Mucosa of descending colon (tissue), 3 donors: ENCODE results near the gene TMEM37. TPM values are rescaled to one million over a fixed set of nuclear protein-coding genes. Genes with fewer than 3 reads are reported as not detected.

ENCODE experiments used
- ATAC-seq: fragments of 200-7000 bp; cut with Tn5 transposase; one replicate; pipeline ENCODE4 v1.9.1; 2020; ENCODE audit warnings: mild to moderate bottlenecking, moderate library complexity
- DNase-seq, 3 donors: peaks; one replicate each; pipeline ENCODE4 v3.0.0-alpha.2; 2020
- H3K36me3 ChIP-seq: fragments of 200-600 bp; one replicate; pipeline ENCODE4 v1.8.0; 2021; ENCODE audit warnings: low read depth, mild to moderate bottlenecking
- H3K4me1 ChIP-seq: fragments of 200-600 bp; one replicate; pipeline ENCODE4 v1.8.0; 2021; ENCODE audit warnings: low read depth, mild to moderate bottlenecking
- H3K4me3 ChIP-seq: fragments of 200-600 bp; one replicate; pipeline ENCODE4 v1.8.0; 2021; ENCODE audit warnings: mild to moderate bottlenecking
- H3K9me3 ChIP-seq: fragments of 200-600 bp; one replicate; pipeline ENCODE4 v1.8.0; 2021; ENCODE audit warnings: mild to moderate bottlenecking
- CTCF ChIP-seq: fragments of 200-600 bp; IDR thresholded peaks from one replicate; pipeline ENCODE4 v1.8.0; 2022; ENCODE audit warnings: antibody characterized with exemption, mild to moderate bottlenecking
- intact Hi-C, 2 donors: fragments of 100-400 bp; cut with DNase I in 1 of 2; cut with micrococcal nuclease in 1 of 2; formaldehyde crosslinking; loops; one replicate each; pipeline versions ENCODE4 v1.11.0 to v1.11.1; 2022; cut with DNase I, micrococcal nuclease
- total RNA-seq, 3 donors: library from RNA; stranded (reverse); fragmentation: NEBNext Ultra II Directional in 2 of 3; extraction: Animal tissue kit (Norgen Biotek cat#: 25700) in 2 of 3; gene quantifications; one replicate each; pipeline versions ENCODE4 v1.2.1 to v1.2.4, GENCODE V29; 2021 to 2023
- donor health status: DM: no; HTN: no; CAD: no; lungs with moderate emphysema.
- donor health status: DM: no; HTN: no; CAD: no.
- donor health status: DM: no; HTN: yes; CAD: no.

TMEM37 gene
- total RNA-seq, 3 donors from 2014 or later = 54.0 to 173 (median 100) TPM

DNA sequence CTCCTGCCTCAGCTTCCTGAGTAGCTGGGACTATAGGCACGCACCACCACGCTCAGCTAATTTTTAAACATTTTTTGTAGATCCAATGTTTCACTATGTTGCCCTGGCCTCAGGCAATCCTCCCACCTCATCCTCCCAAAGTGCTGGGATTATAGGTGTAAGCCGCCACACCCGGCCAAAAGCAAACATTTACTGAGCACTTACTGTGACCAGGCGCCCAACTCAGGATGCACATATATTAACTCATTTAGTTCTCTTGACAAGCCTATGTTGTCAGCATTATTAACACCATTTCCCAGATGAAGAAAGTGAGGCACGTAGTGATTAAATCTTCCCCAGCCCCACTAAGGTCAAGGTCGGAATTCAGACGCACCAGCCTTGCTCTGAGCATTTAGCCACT is 41.1 kb downstream of the TMEM37 start:
- no peak for TF ChIP-seq CTCF
- Histone ChIP-seq H3K9me3 (no peaks in the 10 kb centered on the region), H3K4me3 (no peak overlapping the region), H3K36me3 (no peaks in the 10 kb centered on the region), H3K4me1 (peaks cover 3% of the 10 kb centered on the region)
- DNase-seq = no peak
- ATAC-seq = peak; percentile 45
- intact Hi-C loops = no loop called here

DNA sequence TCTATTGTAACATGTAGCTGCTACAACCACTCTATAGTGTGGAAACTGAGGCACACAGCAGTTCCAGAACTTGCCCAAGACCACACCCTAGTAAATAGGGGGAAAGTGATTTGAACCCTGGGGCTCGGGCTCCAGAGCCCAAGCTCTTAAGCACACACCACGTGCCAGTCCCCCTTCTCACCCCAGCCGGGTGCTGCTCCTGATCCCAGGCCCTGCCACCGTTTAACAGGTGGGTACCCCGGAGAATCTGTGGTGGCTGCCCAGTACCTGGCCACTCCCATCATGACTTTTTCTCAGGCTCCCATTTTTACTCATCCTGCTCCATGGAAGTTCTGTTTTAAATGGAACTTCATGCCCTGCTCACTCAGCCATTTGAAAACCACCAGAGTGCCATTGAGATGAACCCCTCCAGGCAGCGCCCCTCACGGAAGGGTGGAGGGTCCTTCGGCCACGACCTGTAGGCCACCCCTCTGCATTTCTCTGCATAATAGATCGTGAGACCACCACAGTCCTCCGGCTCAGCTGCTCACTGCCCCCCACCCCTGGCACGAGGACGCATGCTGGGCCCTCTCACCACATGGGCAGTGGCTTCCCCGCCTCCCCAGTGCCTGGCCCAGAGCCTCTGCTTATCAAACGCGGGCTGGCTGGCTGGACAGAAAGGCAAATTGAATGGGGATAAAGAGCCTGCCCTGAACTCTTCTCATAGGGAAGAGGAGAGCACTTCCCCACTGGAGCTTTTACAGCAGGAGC is 42.1 kb downstream of the TMEM37 start:
- Histone ChIP-seq H3K4me1 (peaks cover 3% of the 10 kb centered on the region), H3K9me3 (no peaks in the 10 kb centered on the region), H3K4me3 (no peak overlapping the region), H3K36me3 (no peaks in the 10 kb centered on the region)
- no peak for TF ChIP-seq CTCF
- DNase-seq = no peak
- ATAC-seq = no peak
- intact Hi-C loops = no loop called here

DNA sequence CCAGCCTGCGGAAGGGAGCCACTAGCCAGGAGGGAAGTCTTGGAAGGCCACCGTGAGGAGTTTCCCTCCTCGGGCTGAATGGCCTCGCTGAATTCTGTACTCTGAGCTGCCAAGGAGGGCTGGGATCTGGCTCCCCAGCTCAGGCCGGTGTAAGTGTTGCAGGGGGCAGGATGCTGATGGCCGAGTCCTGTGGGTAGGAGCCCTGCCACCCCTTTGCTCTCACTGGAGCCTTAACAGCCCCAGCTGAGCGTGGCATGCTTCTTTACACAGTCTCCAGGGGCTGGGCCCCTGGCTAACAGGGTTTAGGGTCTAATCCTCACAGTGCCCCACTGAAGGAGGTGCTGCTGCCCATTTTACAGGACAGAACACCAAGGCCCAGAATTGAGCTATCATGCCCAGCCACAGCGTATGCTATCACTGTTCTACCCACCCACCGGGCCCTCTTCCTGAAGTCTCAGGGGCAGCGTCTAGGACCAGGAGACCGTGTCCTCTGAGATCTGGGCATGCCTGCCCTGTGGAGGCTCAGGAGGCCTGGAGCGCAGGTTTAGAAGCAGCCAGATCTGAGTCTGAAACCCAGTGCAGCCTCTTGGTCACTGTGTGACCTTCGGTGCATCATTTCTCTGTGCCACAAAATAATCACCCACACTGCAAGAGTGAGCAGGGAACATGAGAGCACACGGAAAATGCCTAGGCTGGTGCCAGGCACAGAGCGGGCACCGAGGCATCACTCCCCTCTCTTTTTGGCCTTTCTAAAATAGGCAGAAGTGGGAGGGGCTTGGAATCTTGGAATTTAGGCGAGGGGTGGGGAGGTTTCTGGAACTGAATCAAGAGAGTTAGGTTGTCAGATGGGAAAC is 42.9 kb downstream of the TMEM37 start:
- intact Hi-C loops = loop anchor here (5.0 kb wide), 1 partner anchor 67 kb away; no protein-coding TSS in a partner anchor
- Histone ChIP-seq H3K36me3 (no peaks in the 10 kb centered on the region), H3K9me3 (no peaks in the 10 kb centered on the region), H3K4me1 (peaks cover 3% of the 10 kb centered on the region), H3K4me3 (no peak overlapping the region)
- no peak for ATAC-seq
- no peak for DNase-seq
- TF ChIP-seq CTCF = no peak

- H3K36me3 ChIP-seq = no peaks in the 10 kb centered on the region
- no peaks in the 10 kb centered on the region for H3K9me3 ChIP-seq
- H3K4me1 ChIP-seq = peaks cover 3% of the 10 kb centered on the region
- no peak overlapping the region for H3K4me3 ChIP-seq
- no peak for DNase-seq
- intact Hi-C loops = loop anchor here (5.0 kb wide), 1 partner anchor 68 kb away; no protein-coding TSS in a partner anchor
- no peak for ATAC-seq
- TF ChIP-seq CTCF = no peak
Measured at GRCh38 chr2:119475225-119475856, 43.7 kb downstream of the TMEM37 start.

GRCh38 chr2:119475857-119476244 is 44.2 kb downstream of the TMEM37 start:
- Histone ChIP-seq H3K36me3 (no peaks in the 10 kb centered on the region), H3K4me3 (no peak overlapping the region), H3K4me1 (peaks cover 3% of the 10 kb centered on the region), H3K9me3 (no peaks in the 10 kb centered on the region)
- intact Hi-C loops = loop anchor here (5.0 kb wide), 1 partner anchor 69 kb away; no protein-coding TSS in a partner anchor
- DNase-seq = no peak
- ATAC-seq = no peak
- no peak for TF ChIP-seq CTCF
